ENCODE results near the gene TTC4. TPM values are rescaled to one million over a fixed set of nuclear protein-coding genes. Genes with fewer than 3 reads are reported as not detected.

Gene TTC4
- total and polyA plus RNA-seq, 2 of the 4 experiments (the other 2 are of a cell fraction): 21.6 to 27.1 TPM

- ChIA-PET POLR2A (ENCODE audit: unreplicated experiment) (no interaction called here), CTCF (interaction anchor here (1.3 kb wide), 1 partner anchor 11 kb away, joined by 3 read pairs; no protein-coding TSS in a partner anchor)
- Histone ChIP-seq H2BK15ac (ENCODE audit: low read depth, low read length) (no peak overlapping the region), H3K9me1 (ENCODE audit: insufficient read depth, low read length) (no peaks in the 10 kb centered on the region), H3K4ac (ENCODE audit: low read depth, low read length) (no peak overlapping the region), H4K5ac (ENCODE audit: low read depth, low read length) (no peak overlapping the region), H3K4me3 (ENCODE audit: insufficient read depth, low read depth, low read length) (no peak overlapping the region), H2AK9ac (replicated peaks; ENCODE audit: low read depth, low read length, poor library complexity) (no peak overlapping the region), H3K4me2 (ENCODE audit: low read depth, low read length) (no peak overlapping the region), H3K18ac (ENCODE audit: low read depth, low read length) (no peak overlapping the region), H3K27ac (ENCODE audit: insufficient read depth, low read length) (no peak overlapping the region), H2AFZ (replicated peaks; ENCODE audit: low read length, poor library complexity) (no peak overlapping the region), H2BK20ac (ENCODE audit: low read depth, low read length) (no peak overlapping the region), H2BK120ac (ENCODE audit: low read depth, low read length) (no peak overlapping the region), H3K9ac (ENCODE audit: low read depth, low read length) (no peak overlapping the region), H3K27me3 (ENCODE audit: control insufficient read depth, insufficient read depth, low read length) (peaks cover 50% of the 10 kb centered on the region), H2AK5ac (ENCODE audit: low read depth, low read length) (no peak overlapping the region), H3K23ac (ENCODE audit: low read depth, low read length) (no peak overlapping the region), H3K4me1 (ENCODE audit: control insufficient read depth, insufficient read depth, low read length) (no peaks in the 10 kb centered on the region), H3K79me1 (ENCODE audit: low read depth in 1 of 2, low read length in 2 of 2) (no peaks in the 10 kb centered on the region), H3K9me3 (ENCODE audit: control insufficient read depth, insufficient read depth, low read length) (no peaks in the 10 kb centered on the region), H4K20me1 (ENCODE audit: insufficient read depth, low read length) (no peaks in the 10 kb centered on the region), H4K91ac (ENCODE audit: insufficient read depth, low read depth, low read length) (no peak overlapping the region), H3K14ac (replicated peaks; ENCODE audit: low read depth, low read length) (no peak overlapping the region), H4K8ac (ENCODE audit: low read depth in 2 of 2, low read length in 2 of 2) (no peak overlapping the region), H3K56ac (ENCODE audit: extremely low read depth, insufficient read depth, low read length) (no peak overlapping the region), H2BK5ac (ENCODE audit: low read depth, low read length, poor library complexity, severe bottlenecking) (no peak overlapping the region), H3K36me3 (ENCODE audit: control insufficient read depth, insufficient read depth, low read length) (no peaks in the 10 kb centered on the region)
- ATAC-seq (ENCODE audit: low read depth): no peak
- in situ Hi-C loops (cut with MboI; ENCODE audit: low sequenced_read_pairs) (no loop called here), dilution Hi-C loops (cut with HindIII; ENCODE audit: low sequenced_read_pairs, unreplicated experiment) (no loop called here), intact Hi-C loops (cut with micrococcal nuclease) (no loop called here)
- no TSS peak for BruUV-seq (replicated peaks)
- TF ChIP-seq FOS (IDR thresholded peaks at IDR 0.05; ENCODE audit: low read depth, low read length) (no peak), CEBPB (IDR thresholded peaks at IDR 0.05; ENCODE audit: low read depth, low read length) (no peak), BHLHE40 (IDR thresholded peaks at IDR 0.05; ENCODE audit: low read depth, low read length) (no peak), USF2 (IDR thresholded peaks at IDR 0.05; ENCODE audit: low read depth, low read length) (no peak), RFX5 (IDR thresholded peaks at IDR 0.05; ENCODE audit: low read depth, low read length) (no peak), MAFK (IDR thresholded peaks at IDR 0.05; ENCODE audit: low read depth, low read length) (no peak), SMC3 (IDR thresholded peaks at IDR 0.05; ENCODE audit: low read depth, low read length) (no peak), CHD1 (IDR thresholded peaks at IDR 0.05; ENCODE audit: low read depth, low read length) (no peak), NFE2L2 (IDR thresholded peaks at IDR 0.05; ENCODE audit: low read depth, low read length) (no peak), MAZ (IDR thresholded peaks at IDR 0.05; ENCODE audit: borderline replicate concordance, low read depth, low read length) (no peak), POLR2A (IDR thresholded peaks at IDR 0.05; ENCODE audit: low read depth, low read length) (no peak), CTCF (conservative IDR thresholded peaks at IDR 0.05; ENCODE audit: low read depth, low read length) (no peak), MXI1 (IDR thresholded peaks at IDR 0.05; ENCODE audit: borderline replicate concordance, low read depth, low read length) (no peak), RCOR1 (IDR thresholded peaks at IDR 0.05; ENCODE audit: insufficient replicate concordance, low read length) (no peak), ELK1 (IDR thresholded peaks at IDR 0.05; ENCODE audit: borderline replicate concordance, low read depth, low read length) (no peak), RAD21 (IDR thresholded peaks at IDR 0.05; ENCODE audit: low read length) (no peak)
- no CpG with 5 or more reads among the region's 4 CpGs for WGBS, 2 experiments (ENCODE audit: extremely low coverage in 2 of 2, insufficient read length in 1 of 2)
- no peak for DNase-seq
Observed at GRCh38 chr1:54685335-54685905, 30.2 kb upstream of the TTC4 start.

All from IMR-90 (cell line).